HG02759 (cell line): ENCODE data around the gene TPCN2.
"Not testable (repeated sequence)": the region's sequence is repeated elsewhere in the genome, so short reads cannot be mapped to it uniquely, and the experiment has no call there.

ENCODE experiments used
- ATAC-seq: cut with Tn5 transposase; IDR thresholded peaks from one replicate; pipeline ENCODE4 v1.9.1; 2021; ENCODE audit warnings: mild to moderate bottlenecking, moderate library complexity; ENCODE audit not compliant: unreplicated experiment

Gene TPCN2

DNA sequence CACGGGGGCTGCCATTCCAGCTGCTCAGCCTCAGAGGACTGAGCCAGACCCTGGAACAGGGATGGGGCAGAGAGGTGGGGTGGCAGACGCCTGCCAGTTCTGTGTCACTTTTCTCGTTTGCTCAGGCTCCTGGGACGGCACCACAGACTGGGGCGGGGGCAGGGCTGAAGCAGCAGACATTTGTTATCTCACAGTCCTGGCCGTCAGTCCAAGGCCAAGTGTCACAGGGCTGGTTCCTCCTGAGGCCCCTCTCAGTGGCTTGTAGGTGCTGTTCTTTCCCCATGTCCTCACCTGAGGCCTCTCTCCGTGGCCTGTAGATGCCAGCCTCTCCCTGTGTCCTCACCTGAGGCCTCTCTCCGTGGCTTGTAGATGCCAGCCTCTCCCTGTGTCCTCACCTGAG is 24.7 kb downstream of the TPCN2 start:
- no peak for ATAC-seq

DNA sequence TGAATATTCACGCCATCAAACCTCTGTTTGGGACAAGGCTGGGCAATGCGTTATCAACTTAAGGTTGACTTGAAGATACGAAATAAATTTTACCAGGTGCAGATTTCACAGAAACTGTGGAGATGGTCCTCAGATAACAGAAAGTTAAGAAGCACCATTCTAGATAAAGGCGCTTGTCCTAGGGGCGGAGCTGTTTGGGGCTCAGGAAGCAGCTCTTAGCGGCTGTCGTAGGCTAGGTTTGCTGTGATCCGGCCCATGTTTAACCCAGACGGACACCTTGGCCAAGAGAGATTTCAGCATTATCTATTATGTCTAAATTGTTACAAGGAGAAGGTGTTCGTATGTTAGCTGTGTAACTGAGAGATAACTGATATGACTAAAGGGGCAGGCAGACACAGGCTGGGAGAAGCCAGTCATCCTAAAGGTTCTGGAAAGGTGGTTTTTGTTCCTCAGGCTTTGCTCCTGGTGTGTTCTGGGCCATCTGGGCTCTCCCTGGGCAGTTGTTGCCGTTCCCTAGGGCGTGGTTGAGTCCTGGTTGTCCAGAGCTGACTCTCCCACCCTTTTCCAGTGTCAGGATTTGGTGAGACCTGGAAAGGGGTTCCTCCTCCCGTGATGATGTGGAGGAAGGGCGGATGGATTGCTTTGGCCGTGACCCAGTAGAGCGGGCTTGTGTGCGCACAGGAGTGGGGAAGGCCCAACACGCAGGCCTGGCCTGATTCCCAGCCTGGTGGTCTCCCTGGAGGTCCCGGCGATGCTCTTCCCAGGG is 25.8 kb downstream of the TPCN2 start:
- ATAC-seq, result no peak

GRCh38 chr11:69075421-69076128 is 26.8 kb downstream of the TPCN2 start:
- ATAC-seq, result no peak

DNA sequence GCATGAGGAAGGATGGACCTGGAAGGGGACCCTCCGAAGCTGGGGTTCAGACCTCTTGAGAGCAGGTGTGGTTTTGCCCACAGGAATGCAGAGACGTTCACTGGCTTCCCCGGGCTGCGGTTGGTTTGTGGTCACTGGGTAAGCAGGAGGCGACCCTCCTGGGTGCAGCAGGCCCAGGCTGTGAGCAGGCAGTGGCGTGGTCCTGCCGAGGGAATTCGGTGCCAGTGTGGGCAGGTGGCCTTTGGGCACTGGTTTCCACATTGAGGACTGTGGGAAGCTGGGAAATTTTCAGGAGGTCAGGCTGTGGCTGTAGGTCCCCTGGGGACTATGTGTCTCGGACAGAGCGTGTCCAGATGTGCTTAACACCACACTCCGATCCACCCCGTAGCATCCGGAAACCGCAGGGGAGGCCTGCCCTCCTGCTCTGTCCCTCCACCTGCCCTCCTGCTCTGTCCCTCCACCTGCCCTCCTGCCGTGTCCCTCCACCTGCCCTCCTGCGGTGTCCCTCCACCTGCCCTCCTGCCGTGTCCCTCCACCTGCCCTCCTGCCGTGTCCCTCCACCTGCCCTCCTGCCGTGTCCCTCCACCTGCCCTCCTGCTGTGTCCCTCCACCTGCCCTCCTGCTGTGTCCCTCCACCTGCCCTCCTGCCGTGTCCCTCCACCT is 27.5 kb downstream of the TPCN2 start:
- no peak for ATAC-seq

DNA sequence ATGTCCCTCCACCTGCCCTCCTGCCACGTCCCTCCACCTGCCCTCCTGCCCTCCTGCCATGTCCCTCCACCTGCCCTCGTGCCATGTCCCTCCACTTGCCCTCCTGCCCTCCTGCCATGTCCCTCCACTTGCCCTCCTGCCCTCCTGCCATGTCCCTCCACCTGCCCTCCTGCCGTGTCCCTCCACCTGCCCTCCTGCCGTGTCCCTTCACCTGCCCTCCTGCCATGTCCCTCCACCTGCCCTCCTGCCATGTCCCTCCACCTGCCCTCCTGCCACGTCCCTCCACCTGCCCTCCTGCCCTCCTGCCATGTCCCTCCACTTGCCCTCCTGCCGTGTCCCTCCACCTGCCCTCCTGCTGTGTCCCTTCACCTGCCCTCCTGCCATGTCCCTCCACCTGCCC is 28.2 kb downstream of the TPCN2 start:
- not testable (repeated sequence) for ATAC-seq

GRCh38 chr11:69078508-69078907 is 29.8 kb downstream of the TPCN2 start:
- no peak for ATAC-seq

GRCh38 chr11:69078930-69079605 is 30.3 kb downstream of the TPCN2 start:
- ATAC-seq, result no peak

GRCh38 chr11:69079661-69080256 is 31.0 kb downstream of the TPCN2 start:
- no peak for ATAC-seq

DNA sequence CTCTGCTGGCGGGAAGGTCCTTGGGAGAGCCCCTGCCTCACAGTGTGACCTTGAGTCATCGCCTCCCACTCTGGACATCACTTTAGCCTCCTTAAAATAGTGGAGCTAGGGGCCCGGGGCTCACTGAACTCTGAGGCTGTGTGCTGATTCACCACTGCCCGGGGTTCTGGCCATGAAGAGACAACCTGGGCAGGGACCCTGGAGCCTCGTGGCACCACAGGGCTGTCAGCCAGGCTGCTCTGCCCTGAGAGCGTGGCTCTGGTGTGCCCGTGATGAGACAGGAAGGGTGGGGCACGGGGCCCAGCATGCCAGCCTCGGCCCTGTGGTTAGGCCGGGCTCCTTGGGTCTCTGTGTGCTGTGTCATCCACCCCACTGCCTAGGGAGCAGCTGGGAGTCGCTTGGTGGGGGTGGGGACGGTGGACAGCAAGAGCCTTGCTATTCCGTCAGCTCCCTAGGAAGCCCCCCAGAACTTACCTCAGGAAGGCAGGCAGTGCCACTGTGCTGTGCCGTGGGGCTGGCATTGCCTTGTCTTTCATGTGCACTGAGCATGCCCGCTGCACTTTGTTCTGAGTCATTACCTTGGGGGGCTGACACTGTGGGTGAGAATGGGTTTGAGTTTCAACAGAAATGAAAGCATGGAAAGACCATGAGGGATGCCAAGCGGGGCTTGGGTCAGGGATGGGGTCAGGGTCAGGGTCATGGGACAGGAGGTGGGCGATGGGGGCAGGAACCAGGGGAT is 31.7 kb downstream of the TPCN2 start:
- ATAC-seq, result no peak

- ATAC-seq, result no peak
Observed at GRCh38 chr11:69081180-69081579, 32.4 kb downstream of the TPCN2 start.

DNA sequence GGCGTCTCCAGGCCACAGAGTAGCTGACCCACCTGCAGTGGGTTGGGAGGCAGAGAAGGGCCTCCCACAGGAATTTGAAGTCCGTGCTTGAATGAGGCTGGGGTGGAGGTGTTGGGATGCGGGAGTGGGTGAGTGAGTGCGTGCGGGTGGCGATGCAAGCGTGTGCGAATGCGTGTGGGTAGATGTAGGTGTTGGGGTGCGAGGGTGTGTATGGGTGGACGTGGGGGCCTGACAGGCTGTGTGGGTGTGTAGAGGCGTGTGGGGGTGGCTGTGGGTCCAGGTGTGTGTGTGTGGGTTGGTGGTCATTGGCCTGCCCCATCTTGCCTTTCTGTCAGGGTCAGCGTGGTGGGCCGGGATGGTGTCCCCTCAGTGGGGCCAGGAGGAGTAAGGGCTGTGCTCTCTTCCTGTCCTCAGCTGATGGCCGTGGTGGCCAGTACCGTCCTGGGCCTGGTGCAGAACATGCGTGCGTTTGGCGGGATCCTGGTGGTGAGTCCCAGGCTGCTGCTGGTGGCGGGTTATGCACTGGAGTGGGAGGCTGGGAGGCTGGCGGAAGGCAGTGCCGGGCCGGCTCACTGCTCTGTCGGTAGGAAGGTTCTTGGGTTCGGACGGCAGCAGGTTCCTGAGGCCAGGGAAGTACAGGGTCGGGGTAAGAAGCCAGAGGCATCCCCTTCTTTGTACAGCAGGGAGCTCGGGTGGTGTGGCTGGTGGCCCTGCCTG is 35.0 kb downstream of the TPCN2 start:
- no peak for ATAC-seq

DNA sequence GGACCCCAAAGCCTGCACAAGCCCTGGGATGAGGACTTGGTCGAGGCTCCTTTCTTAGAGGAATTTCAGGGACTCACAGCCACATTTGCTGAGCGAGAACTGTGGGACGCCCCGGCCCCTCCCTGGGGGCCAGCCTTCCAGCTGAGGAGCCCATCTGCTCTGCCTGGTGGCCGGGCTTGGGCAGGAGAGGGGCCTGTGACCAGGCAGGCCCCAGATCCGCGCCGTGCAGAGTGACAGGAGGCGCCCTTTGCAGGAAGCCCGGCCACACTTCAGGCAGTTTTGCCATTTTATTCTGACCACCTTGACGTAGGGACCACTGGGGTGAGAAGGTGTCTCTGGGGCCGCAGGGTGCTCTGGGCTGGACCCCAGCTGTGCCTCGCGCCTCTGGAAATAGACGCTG is 35.6 kb downstream of the TPCN2 start:
- no peak for ATAC-seq

- ATAC-seq, result no peak
Observed at GRCh38 chr11:69085490-69086095, 36.9 kb downstream of the TPCN2 start.

- no peak for ATAC-seq
Observed at GRCh38 chr11:69086152-69087132, 37.7 kb downstream of the TPCN2 start.

- ATAC-seq, result no peak
Observed at GRCh38 chr11:69087133-69087524, 38.4 kb downstream of the TPCN2 start.

DNA sequence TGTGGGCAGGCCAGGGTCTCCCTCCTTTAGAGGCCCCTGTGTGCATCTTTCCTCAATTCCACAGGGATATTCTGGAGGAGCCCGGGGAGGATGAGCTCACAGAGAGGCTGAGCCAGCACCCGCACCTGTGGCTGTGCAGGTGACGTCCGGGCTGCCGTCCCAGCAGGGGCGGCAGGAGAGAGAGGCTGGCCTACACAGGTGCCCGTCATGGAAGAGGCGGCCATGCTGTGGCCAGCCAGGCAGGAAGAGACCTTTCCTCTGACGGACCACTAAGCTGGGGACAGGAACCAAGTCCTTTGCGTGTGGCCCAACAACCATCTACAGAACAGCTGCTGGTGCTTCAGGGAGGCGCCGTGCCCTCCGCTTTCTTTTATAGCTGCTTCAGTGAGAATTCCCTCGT is 39.1 kb downstream of the TPCN2 start:
- no peak for ATAC-seq

DNA sequence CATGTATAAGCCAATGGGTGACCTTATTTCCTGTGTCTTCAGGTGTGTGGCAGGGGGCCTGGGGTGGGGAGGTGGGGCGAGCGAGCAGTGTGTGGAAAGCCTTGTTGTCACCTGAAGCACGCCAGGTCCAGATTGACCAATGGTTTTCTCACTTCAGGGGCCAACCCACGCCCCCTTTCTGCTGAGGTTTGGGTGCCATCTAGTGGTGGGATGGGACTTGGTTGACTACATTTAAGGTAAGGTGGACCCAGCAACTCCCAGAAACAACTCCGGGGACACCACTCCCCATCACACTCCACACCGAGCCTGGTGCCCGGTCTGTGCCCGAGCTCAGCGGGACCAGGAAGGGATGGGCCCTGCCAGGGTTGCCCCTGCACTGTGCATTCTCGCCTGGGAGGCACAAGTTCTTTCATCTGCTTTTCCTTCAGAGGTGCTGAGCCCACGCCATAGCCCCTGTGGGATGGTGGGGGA is 40.0 kb downstream of the TPCN2 start:
- ATAC-seq, result no peak

GRCh38 chr11:69089258-69089657 is 40.5 kb downstream of the TPCN2 start:
- no peak for ATAC-seq
